Measurements from ENCODE around the gene DCLRE1B. TPM values are rescaled to one million over a fixed set of nuclear protein-coding genes. Genes with fewer than 3 reads are reported as not detected.
A peak's percentile ranks its signal among the peaks of the same experiment; 100 is the strongest.

The DCLRE1B gene
- total and polyA plus RNA-seq, 9 of the 15 experiments (the other 6 are each of a cell fraction or from before 2014, with no cell fraction given) = 10.6 to 28.8 (median 17.2) TPM

DNA sequence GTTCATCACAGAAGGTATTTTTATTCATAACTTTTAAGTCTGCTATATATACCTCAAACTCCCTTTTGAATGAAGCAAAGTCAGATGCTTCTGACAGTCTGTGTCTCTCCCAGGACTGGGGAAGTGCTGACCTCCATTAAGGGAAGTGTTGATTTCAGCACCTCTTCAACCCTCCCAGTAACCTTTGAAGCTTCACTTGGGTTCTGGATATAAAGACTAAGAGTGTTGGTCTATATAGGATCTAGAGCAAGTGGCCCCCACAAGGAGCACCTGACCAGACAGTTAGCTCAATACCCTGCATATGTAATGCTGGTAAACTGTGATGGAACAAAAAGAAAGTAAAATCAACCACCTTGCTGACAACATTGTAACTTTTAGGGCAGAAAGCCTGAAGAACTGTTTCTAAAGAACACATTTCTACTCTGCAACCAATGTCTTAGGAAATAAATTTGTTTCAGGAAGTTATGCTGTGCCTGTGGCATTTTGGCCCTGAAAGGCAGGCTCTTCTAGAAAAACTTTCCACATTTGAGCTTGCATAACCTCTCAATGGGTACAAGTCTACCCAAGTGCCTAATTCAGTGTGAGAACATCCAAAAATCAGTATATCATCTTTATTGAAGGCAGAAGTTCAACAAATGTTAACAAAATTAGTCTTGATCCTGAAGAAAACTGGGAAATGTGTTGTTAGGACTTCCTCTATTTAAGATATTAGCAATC, 32.7 kb upstream of the DCLRE1B start (continued):
- TF ChIP-seq ZNF79 (CRISPR knock-in tag; IDR thresholded peaks at IDR 0.05; ENCODE audit: low read depth) (no peak), MAZ (CRISPR knock-in tag; conservative IDR thresholded peaks at IDR 0.05 in 1 of 2, IDR thresholded peaks at IDR 0.05 in 1 of 2) (0 out of 4 replicates have a peak, but pooled peaks of 1 of the 2 experiments have one; percentile 19), ZKSCAN3 (CRISPR knock-in tag; IDR thresholded peaks at IDR 0.05) (no peak), EGR1 (conservative IDR thresholded peaks at IDR 0.05) (no peak), MYNN (IDR thresholded peaks at IDR 0.05) (no peak), MYNN (CRISPR knock-in tag; IDR thresholded peaks at IDR 0.05) (no peak), E2F8 (IDR thresholded peaks at IDR 0.05; ENCODE audit: low read depth, partially characterized antibody) (no peak), RBM39 (optimal IDR thresholded peaks at IDR 0.05; ENCODE audit: low read depth, low read length) (no peak), ZBTB9 (CRISPR knock-in tag; IDR thresholded peaks at IDR 0.05) (peak; percentile 57; the same call in 1 of the 2 replicates), ZNF76 (CRISPR knock-in tag; IDR thresholded peaks at IDR 0.05; ENCODE audit: borderline replicate concordance) (0 out of 2 replicates have a peak, but pooled peaks have one; percentile 9), ETV5 (CRISPR knock-in tag; IDR thresholded peaks at IDR 0.05; ENCODE audit: low read depth) (no peak), ZNF589 (CRISPR knock-in tag; IDR thresholded peaks at IDR 0.05; ENCODE audit: low read depth) (peak; percentile 82; the same call in 1 of the 2 replicates), MNT (conservative IDR thresholded peaks at IDR 0.05) (no peak), ZNF584 (CRISPR knock-in tag; IDR thresholded peaks at IDR 0.05; ENCODE audit: low read depth) (no peak)
- TF ChIP-seq, protein P1, sequence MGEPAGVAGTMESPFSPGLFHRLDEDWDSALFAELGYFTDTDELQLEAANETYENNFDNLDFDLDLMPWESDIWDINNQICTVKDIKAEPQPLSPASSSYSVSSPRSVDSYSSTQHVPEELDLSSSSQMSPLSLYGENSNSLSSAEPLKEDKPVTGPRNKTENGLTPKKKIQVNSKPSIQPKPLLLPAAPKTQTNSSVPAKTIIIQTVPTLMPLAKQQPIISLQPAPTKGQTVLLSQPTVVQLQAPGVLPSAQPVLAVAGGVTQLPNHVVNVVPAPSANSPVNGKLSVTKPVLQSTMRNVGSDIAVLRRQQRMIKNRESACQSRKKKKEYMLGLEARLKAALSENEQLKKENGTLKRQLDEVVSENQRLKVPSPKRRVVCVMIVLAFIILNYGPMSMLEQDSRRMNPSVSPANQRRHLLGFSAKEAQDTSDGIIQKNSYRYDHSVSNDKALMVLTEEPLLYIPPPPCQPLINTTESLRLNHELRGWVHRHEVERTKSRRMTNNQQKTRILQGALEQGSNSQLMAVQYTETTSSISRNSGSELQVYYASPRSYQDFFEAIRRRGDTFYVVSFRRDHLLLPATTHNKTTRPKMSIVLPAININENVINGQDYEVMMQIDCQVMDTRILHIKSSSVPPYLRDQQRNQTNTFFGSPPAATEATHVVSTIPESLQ (CRISPR knock-in tag; IDR thresholded peaks at IDR 0.05) = no peak

All from K562 (cell line).